HG02970 (cell line): Measurements from ENCODE around the gene CFAP46.
"Not testable (repeated sequence)": the region's sequence is repeated elsewhere in the genome, so short reads cannot be mapped to it uniquely, and the experiment has no call there.

Experiments
- ATAC-seq: cut with Tn5 transposase; IDR thresholded peaks from one replicate; pipeline ENCODE4 v1.9.1; 2021; ENCODE audit warnings: mild to moderate bottlenecking, moderate library complexity, moderate number of reproducible peaks; ENCODE audit not compliant: unreplicated experiment, low FRiP score

CFAP46 gene

GRCh38 chr10:132784866-132785722 lies 157.3 kb downstream of the CFAP46 start:
- no peak for ATAC-seq

GRCh38 chr10:132783940-132784865 lies 158.2 kb downstream of the CFAP46 start:
- no peak for ATAC-seq

GRCh38 chr10:132783165-132783939 lies 159.0 kb downstream of the CFAP46 start:
- no peak for ATAC-seq

- ATAC-seq, result no peak
Observed at GRCh38 chr10:132781556-132781955, 160.8 kb downstream of the CFAP46 start.

- ATAC-seq, result no peak
Observed at GRCh38 chr10:132780356-132780755, 162.0 kb downstream of the CFAP46 start.

GRCh38 chr10:132779549-132780294 lies 162.6 kb downstream of the CFAP46 start:
- ATAC-seq, result no peak

GRCh38 chr10:132777441-132777840 lies 164.9 kb downstream of the CFAP46 start:
- no peak for ATAC-seq

GRCh38 chr10:132776821-132777220 lies 165.5 kb downstream of the CFAP46 start:
- no peak for ATAC-seq

GRCh38 chr10:132776186-132776585 lies 166.2 kb downstream of the CFAP46 start:
- ATAC-seq, result no peak

GRCh38 chr10:132774902-132775863 lies 167.2 kb downstream of the CFAP46 start:
- ATAC-seq, result no peak

GRCh38 chr10:132774181-132774901 lies 168.0 kb downstream of the CFAP46 start:
- no peak for ATAC-seq

- not testable (repeated sequence) for ATAC-seq
Observed at GRCh38 chr10:132772816-132773215, 169.6 kb downstream of the CFAP46 start.

GRCh38 chr10:132770061-132771021 lies 172.0 kb downstream of the CFAP46 start:
- ATAC-seq, result no peak

- no peak for ATAC-seq
Observed at GRCh38 chr10:132768346-132769248, 173.8 kb downstream of the CFAP46 start.

GRCh38 chr10:132766291-132766690 lies 176.1 kb downstream of the CFAP46 start:
- no peak for ATAC-seq

- ATAC-seq, result no peak
Observed at GRCh38 chr10:132765435-132765834, 176.9 kb downstream of the CFAP46 start.
